HEK293T (cell line): ENCODE results near the gene PKNOX2.

Source experiments
- ARNT ChIP-seq: fragments of 450-650 bp; IDR thresholded peaks from 2 replicates; pipeline ENCODE4 v1.6.1; 2017; ENCODE audit warnings: mild to moderate bottlenecking
- BHLHE40 ChIP-seq: fragments of 450-650 bp; IDR thresholded peaks from 2 replicates; pipeline ENCODE4 v1.6.1; 2016; ENCODE audit warnings: mild to moderate bottlenecking, moderate library complexity, borderline replicate concordance
- CTBP1 ChIP-seq: fragments of 450-650 bp; IDR thresholded peaks from 2 replicates; pipeline ENCODE4 v1.6.1; 2016; ENCODE audit warnings: borderline replicate concordance
- ELF4 ChIP-seq: fragments of 450-650 bp; IDR thresholded peaks from 2 replicates; pipeline ENCODE4 v1.6.1; 2017; ENCODE audit warnings: antibody characterized with exemption
- FOXA1 ChIP-seq: fragments of 450-650 bp; IDR thresholded peaks from 2 replicates; pipeline ENCODE4 v1.6.1; 2016; ENCODE audit warnings: mild to moderate bottlenecking
- FOXK2 ChIP-seq: fragments of 450-650 bp; IDR thresholded peaks from 2 replicates; pipeline ENCODE4 v1.6.1; 2016; ENCODE audit warnings: mild to moderate bottlenecking
- FOXM1 ChIP-seq: fragments of 450-650 bp; IDR thresholded peaks from 2 replicates; pipeline ENCODE4 v1.6.1; 2017; ENCODE audit warnings: mild to moderate bottlenecking, borderline replicate concordance
- L3MBTL2 ChIP-seq: fragments of 450-650 bp; conservative IDR thresholded peaks from 2 replicates; pipeline ENCODE4 v1.6.1; 2016; ENCODE audit warnings: mild to moderate bottlenecking
- LEF1 ChIP-seq: fragments of 450-650 bp; IDR thresholded peaks from 2 replicates; pipeline ENCODE4 v1.6.1; 2017; ENCODE audit warnings: mild to moderate bottlenecking, borderline replicate concordance
- SP1 ChIP-seq: fragments of 450-650 bp; IDR thresholded peaks from 2 replicates; pipeline ENCODE4 v1.6.1; 2017
- SUZ12 ChIP-seq: fragments of 450-650 bp; IDR thresholded peaks from 2 replicates; pipeline ENCODE4 v1.6.1; 2016; ENCODE audit warnings: mild to moderate bottlenecking
- TARDBP ChIP-seq: fragments of 450-650 bp; IDR thresholded peaks from 2 replicates; pipeline ENCODE4 v1.6.1; 2016
- ZNF384 ChIP-seq: fragments of 450-650 bp; IDR thresholded peaks from 2 replicates; pipeline ENCODE4 v1.6.1; 2016
- TF ChIP-seq, protein P1 (sequence below): fragments of 450-650 bp; IDR thresholded peaks from 2 replicates; pipeline ENCODE4 v1.6.1; 2016

DNA sequence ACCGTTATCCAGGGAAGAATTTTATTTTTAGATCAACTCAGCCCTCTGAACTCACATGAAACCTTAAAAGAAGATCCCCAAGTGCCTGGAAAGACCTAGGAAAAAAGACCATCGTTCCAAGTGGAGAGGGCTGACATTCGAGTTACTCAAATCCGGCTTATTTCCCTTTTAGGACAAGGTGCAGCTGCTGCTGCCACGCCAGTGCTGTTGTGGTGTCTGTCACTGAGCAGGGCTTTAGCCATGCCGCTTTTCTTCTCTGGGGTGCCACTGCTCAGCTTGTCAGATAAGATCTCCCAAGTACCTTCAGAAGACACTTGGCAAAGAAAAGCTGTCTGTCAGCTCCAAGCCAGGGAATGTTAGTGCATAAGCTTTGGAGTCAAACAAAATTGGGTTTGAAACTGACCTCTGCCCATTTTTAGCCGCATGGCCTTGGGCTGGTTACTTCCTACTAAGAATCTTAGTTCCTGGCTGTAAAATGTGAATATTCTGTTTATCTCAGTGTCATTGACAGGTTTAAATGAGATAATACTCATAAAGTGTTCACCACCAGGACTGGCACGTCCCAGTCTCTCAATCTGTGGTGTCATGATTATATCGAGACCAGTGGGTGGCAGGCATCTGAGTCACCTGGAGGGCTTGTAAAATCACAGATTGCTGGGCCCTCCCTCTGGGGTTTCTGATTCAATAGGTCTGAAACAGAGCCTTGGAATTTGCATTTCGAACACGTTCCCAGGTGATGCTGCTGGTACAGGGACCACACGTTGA is 117.5 kb downstream of the PKNOX2 start:
- TF ChIP-seq BHLHE40 (no peak), SP1 (no peak), LEF1 (no peak), ELF4 (no peak), SUZ12 (no peak), FOXM1 (no peak), FOXA1 (no peak), ARNT (no peak), ZNF384 (no peak), CTBP1 (no peak), L3MBTL2 (no peak), FOXK2 (no peak), TARDBP (no peak)
- TF ChIP-seq, protein P1, sequence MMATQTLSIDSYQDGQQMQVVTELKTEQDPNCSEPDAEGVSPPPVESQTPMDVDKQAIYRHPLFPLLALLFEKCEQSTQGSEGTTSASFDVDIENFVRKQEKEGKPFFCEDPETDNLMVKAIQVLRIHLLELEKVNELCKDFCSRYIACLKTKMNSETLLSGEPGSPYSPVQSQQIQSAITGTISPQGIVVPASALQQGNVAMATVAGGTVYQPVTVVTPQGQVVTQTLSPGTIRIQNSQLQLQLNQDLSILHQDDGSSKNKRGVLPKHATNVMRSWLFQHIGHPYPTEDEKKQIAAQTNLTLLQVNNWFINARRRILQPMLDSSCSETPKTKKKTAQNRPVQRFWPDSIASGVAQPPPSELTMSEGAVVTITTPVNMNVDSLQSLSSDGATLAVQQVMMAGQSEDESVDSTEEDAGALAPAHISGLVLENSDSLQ = no peak
